HG02938 (cell line): ENCODE measurements around the gene GOLGA6L10.
"Not testable (repeated sequence)": the region's sequence is repeated elsewhere in the genome, so short reads cannot be mapped to it uniquely, and the experiment has no call there.

Source experiments
- ATAC-seq: cut with Tn5 transposase; IDR thresholded peaks from one replicate; pipeline ENCODE4 v1.9.1; 2021; ENCODE audit warnings: mild to moderate bottlenecking, moderate library complexity; ENCODE audit not compliant: unreplicated experiment

The GOLGA6L10 gene

DNA sequence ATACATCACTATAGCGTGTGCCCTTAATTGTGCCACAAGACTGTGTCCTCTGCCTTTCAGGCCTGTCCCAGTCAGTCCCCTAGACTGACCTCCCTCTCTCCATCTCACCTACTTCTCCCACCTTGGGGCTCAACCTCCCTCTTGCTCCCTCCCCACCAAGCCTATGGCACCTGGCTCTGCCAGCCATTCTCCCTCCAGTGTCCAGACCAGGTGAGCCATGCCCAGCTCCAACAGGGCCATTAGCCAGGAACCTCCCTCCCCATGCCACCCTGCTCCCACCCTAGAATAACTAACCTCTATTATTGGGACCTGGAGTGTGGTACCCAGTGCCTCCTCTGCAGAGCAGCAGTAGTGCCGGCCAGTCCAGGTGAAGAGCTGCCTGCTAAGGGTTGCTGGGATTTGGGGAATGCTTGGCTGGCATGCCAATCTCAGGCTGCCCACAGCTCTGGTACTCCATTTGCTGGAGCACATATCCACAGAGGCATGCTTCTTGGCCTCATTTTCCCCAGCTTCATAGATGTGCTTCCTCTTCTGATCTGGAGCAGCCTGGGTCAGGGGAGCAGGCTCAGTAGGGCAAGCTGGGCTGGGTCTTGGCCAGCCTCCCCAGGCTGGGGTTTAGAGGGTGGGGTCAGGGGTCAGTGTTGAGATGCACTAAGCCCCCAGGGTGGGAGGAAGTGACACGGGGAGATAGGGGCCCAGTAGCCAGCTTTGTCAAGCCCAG, 47.8 kb downstream of the GOLGA6L10 start:
- ATAC-seq = no peak

DNA sequence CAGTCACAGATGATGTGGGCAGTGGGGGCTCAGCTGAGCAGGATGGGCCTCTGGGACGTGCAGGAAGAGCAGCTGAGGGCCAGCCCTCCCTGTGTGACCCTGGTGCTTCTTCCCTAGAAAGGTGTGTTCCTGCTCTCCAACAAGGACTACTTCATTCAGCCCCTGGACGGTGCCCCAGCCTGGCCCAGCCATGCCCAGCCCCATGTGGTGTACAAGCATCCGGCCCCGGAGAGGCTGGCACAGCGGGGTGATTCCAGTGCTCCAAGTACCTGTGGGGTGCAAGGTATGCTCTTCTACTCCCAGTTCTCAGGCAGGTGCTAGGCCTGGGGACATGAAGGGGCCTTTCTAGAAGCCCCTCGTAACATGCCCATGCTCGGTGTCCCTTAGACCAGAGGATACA, 48.4 kb downstream of the GOLGA6L10 start:
- ATAC-seq = no peak

GRCh38 chr15:82300326-82300725, 48.9 kb downstream of the GOLGA6L10 start:
- ATAC-seq = not testable (repeated sequence)

GRCh38 chr15:82299511-82299914, 49.8 kb downstream of the GOLGA6L10 start:
- not testable (repeated sequence) for ATAC-seq

DNA sequence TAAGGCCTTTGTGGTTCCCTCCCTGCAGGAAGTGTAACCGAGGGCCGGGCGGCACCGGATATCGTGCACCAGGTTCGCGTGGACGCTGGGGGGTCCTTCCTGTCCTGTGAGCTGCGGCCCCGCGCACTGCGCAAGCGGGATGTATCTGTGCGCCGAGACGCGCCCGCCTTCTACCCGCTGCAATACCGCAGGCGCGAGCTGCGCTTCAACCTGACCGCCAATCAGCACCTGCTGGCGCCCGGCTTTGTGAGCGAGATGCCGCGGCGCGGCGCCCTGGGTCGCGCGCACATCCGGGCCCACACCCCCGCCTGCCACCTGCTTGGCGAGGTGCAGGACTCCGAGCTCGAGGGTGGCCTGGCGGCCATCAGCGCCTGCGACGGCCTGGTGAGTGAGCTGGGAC, 50.8 kb downstream of the GOLGA6L10 start:
- ATAC-seq = no peak

GRCh38 chr15:82298032-82298431, 51.2 kb downstream of the GOLGA6L10 start:
- ATAC-seq = no peak

GRCh38 chr15:82297546-82297945, 51.7 kb downstream of the GOLGA6L10 start:
- ATAC-seq = no peak

DNA sequence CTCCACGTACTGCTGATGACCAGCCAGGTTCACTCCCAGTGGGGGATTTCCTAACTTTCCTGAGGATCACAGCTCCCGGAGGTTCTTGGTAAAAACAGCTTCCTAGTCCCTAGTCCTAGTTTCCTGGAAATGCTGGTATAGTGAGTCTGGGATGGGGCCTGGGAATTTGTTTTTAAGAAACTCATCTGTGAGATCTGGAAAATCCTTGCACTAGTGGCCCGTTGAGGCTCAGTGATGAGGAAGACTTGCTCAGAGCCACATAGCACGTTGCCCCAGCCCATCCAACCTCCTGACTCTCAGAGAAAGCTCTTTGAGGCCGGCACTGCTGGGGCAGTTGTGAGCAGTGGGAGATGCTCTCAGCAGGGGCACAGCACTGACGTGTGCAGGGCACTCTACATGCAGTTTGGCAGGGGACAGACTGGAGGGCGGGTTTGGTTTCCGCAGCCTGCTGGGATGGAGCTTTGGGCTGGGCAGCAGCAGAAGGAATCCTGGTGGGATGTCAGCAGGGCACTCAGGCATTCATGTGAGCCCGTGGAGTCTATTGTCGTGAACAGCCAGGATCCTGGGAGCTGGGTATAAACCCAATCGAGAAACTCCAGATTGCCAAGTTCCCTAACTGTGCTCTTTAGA, 55.1 kb downstream of the GOLGA6L10 start:
- ATAC-seq = no peak

GRCh38 chr15:82292271-82292670, 57.0 kb downstream of the GOLGA6L10 start:
- no peak for ATAC-seq
